GM10266 (cell line): ENCODE data around the gene STARD10.
A peak's percentile ranks its signal among the peaks of the same experiment; 100 is the strongest.

Experiments
- DNase-seq: peaks from one replicate; pipeline ENCODE4 v3.0.0; 2012; ENCODE audit errors: extremely low spot score
- CTCF ChIP-seq: IDR thresholded peaks from 2 replicates; pipeline ENCODE4 v1.5.1; 2012; ENCODE audit warnings: mild to moderate bottlenecking, low read depth; ENCODE audit not compliant: control insufficient read depth, insufficient read depth; ENCODE audit errors: missing control alignments

STARD10 gene

GRCh38 chr11:72836111-72836510 is 42.3 kb upstream of the STARD10 start:
- no peak for TF ChIP-seq CTCF
- no peak for DNase-seq

- no peak for TF ChIP-seq CTCF
- DNase-seq = no peak
Measured at GRCh38 chr11:72834905-72835304, 41.1 kb upstream of the STARD10 start.

GRCh38 chr11:72833811-72834493 is 40.1 kb upstream of the STARD10 start:
- no peak for TF ChIP-seq CTCF
- no peak for DNase-seq

GRCh38 chr11:72833083-72833733 is 39.4 kb upstream of the STARD10 start:
- DNase-seq = no peak
- TF ChIP-seq CTCF = no peak

GRCh38 chr11:72832301-72833082 is 38.6 kb upstream of the STARD10 start:
- no peak for TF ChIP-seq CTCF

GRCh38 chr11:72831521-72832300 is 37.9 kb upstream of the STARD10 start:
- DNase-seq = peak; percentile 55
- peak; percentile 82 for TF ChIP-seq CTCF

More at GRCh38 chr11:72832301-72833082, 38.6 kb upstream of the STARD10 start:
- no peak for DNase-seq
